Measurements from ENCODE around the gene NSD1. TPM values are rescaled to one million over a fixed set of nuclear protein-coding genes. Genes with fewer than 3 reads are reported as not detected.

NSD1 gene
- total and polyA plus RNA-seq, 9 of the 15 experiments (the other 6 are each of a cell fraction or from before 2014, with no cell fraction given), result 3.8 to 51.0 (median 24.7) TPM

- TF ChIP-seq ARID4B (CRISPR knock-in tag; IDR thresholded peaks at IDR 0.05) (no peak), ZNF274 (IDR thresholded peaks at IDR 0.05; ENCODE audit: borderline replicate concordance, low read depth, low read length) (no peak), SUPT5H (IDR thresholded peaks at IDR 0.05) (no peak), HMG20B (CRISPR knock-in tag; IDR thresholded peaks at IDR 0.05) (no peak), ZNF639 (CRISPR knock-in tag; conservative IDR thresholded peaks at IDR 0.05 in 1 of 2, IDR thresholded peaks at IDR 0.05 in 1 of 2) (no peak), PKNOX1 (IDR thresholded peaks at IDR 0.05) (peak; percentile 19; the same call in 1 of the 2 replicates), MEF2D (tag; conservative IDR thresholded peaks at IDR 0.05; ENCODE audit: low read depth) (peak; percentile 77; the same call in 1 of the 2 replicates), MYC (IDR thresholded peaks at IDR 0.05; ENCODE audit: low read depth, low read length) (no peak), MYC (CRISPR knock-in tag; IDR thresholded peaks at IDR 0.05; ENCODE audit: borderline replicate concordance, low read depth) (no peak), ZNF239 (CRISPR knock-in tag; IDR thresholded peaks at IDR 0.05) (no peak), SMARCA4 (IDR thresholded peaks at IDR 0.05) (peak; percentile 29; the same call in 1 of the 2 replicates), L3MBTL2 (IDR thresholded peaks at IDR 0.05) (peak; percentile 51), ZNF395 (CRISPR knock-in tag; IDR thresholded peaks at IDR 0.05) (no peak), HOMEZ (CRISPR knock-in tag; IDR thresholded peaks at IDR 0.05) (no peak), CBFA2T2 (conservative IDR thresholded peaks at IDR 0.05) (no peak), ZNF253 (CRISPR knock-in tag; conservative IDR thresholded peaks at IDR 0.05) (no peak), ZBTB17 (CRISPR knock-in tag; IDR thresholded peaks at IDR 0.05) (no peak), GATAD2A (IDR thresholded peaks at IDR 0.05) (no peak), ZNF316 (IDR thresholded peaks at IDR 0.05) (no peak), PYGO2 (tag; IDR thresholded peaks at IDR 0.05) (no peak)
These were observed 8.6 kb downstream of the NSD1 start (continued) for GRCh38 chr5:177142098-177142611.

Data from K562 (cell line).